ENCODE data around the gene BAHCC1.

Gene BAHCC1

DNA sequence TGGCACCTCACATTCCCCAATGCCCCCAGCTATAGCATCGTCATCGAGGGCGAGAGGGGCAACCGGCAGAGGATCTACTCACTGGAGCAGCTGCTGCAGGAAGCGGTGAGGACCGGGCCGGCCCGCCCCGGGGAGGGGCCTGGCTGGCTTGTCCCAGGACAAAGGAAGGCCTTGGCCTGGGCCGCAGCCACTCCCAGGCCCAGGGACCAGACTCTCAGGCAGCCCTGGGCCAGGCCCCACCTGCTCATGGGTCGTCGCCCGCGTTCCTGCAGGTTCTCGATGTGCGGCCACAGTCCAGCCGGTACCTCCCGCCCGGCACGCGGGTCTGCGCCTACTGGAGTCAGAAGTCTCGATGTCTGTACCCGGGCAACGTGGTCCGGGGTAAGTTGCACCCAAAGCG is 64.0 kb downstream of the BAHCC1 start:
- DNase-seq = no peak
- no peak overlapping the region for H3K4me3 ChIP-seq (ENCODE audit: low read depth, low read length)
- no peaks in the 10 kb centered on the region for H3K36me3 ChIP-seq (replicated peaks)
- H3K27ac ChIP-seq = no peak overlapping the region
- in situ Hi-C loops (cut with HindIII; ENCODE audit: low pct_ligation_motif_present, low sequenced_read_pairs) = no loop called here
- H3K27me3 ChIP-seq (replicated peaks) = no peaks in the 10 kb centered on the region
- TF ChIP-seq, protein P1, sequence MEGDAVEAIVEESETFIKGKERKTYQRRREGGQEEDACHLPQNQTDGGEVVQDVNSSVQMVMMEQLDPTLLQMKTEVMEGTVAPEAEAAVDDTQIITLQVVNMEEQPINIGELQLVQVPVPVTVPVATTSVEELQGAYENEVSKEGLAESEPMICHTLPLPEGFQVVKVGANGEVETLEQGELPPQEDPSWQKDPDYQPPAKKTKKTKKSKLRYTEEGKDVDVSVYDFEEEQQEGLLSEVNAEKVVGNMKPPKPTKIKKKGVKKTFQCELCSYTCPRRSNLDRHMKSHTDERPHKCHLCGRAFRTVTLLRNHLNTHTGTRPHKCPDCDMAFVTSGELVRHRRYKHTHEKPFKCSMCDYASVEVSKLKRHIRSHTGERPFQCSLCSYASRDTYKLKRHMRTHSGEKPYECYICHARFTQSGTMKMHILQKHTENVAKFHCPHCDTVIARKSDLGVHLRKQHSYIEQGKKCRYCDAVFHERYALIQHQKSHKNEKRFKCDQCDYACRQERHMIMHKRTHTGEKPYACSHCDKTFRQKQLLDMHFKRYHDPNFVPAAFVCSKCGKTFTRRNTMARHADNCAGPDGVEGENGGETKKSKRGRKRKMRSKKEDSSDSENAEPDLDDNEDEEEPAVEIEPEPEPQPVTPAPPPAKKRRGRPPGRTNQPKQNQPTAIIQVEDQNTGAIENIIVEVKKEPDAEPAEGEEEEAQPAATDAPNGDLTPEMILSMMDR (IDR thresholded peaks at IDR 0.05; ENCODE audit: low read depth, low read length, missing control alignments) = no peak

DNA sequence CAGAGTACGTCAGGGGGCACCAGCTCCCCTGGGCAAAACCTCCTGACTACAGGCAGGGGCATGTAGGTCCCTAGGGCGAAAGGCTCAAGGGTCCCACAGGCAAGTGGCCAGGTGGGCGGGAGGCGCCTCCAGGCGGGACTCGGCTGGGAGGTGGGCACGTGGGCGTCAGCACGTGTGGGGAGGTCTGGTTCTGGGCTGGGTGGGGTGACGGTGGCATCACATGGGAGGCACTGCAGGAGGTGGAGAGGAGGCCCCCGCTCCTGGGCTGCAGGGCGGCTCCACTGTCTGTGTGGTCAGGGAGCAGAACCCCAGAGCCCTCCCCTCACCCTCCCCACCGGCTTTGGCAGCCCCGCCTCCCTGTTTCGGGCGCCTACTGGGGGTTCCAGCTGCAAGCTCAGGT is 64.6 kb downstream of the BAHCC1 start:
- in situ Hi-C loops (cut with HindIII; ENCODE audit: low pct_ligation_motif_present, low sequenced_read_pairs) = no loop called here
- Histone ChIP-seq H3K27ac (no peak overlapping the region), H3K4me3 (ENCODE audit: low read depth, low read length) (no peak overlapping the region), H3K36me3 (replicated peaks) (no peaks in the 10 kb centered on the region), H3K27me3 (replicated peaks) (no peaks in the 10 kb centered on the region)
- TF ChIP-seq, protein P1 (IDR thresholded peaks at IDR 0.05; ENCODE audit: low read depth, low read length, missing control alignments) = no peak
- no peak for DNase-seq

DNA sequence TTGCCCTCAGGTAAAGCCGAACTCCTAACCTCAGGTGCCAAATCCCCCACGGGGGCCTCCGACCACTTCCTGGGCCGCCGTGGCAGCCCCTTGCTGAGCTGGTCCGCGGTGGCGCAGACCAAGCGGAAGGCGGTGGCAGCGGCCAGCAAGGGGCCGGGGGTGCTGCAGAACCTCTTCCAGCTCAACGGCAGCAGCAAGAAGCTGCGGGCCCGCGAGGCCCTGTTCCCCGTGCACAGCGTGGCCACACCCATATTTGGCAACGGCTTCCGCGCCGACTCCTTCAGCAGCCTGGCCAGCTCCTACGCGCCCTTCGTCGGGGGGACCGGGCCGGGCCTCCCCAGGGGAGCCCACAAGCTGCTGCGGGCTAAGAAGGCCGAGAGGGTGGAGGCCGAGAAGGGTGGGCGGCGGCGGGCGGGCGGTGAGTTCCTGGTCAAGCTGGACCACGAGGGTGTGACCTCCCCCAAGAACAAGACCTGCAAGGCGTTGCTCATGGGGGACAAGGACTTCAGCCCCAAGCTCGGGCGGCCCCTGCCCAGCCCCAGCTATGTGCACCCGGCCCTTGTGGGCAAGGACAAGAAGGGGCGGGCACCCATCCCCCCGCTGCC is 65.7 kb downstream of the BAHCC1 start:
- H3K4me3 ChIP-seq (ENCODE audit: low read depth, low read length) = no peak overlapping the region

DNA sequence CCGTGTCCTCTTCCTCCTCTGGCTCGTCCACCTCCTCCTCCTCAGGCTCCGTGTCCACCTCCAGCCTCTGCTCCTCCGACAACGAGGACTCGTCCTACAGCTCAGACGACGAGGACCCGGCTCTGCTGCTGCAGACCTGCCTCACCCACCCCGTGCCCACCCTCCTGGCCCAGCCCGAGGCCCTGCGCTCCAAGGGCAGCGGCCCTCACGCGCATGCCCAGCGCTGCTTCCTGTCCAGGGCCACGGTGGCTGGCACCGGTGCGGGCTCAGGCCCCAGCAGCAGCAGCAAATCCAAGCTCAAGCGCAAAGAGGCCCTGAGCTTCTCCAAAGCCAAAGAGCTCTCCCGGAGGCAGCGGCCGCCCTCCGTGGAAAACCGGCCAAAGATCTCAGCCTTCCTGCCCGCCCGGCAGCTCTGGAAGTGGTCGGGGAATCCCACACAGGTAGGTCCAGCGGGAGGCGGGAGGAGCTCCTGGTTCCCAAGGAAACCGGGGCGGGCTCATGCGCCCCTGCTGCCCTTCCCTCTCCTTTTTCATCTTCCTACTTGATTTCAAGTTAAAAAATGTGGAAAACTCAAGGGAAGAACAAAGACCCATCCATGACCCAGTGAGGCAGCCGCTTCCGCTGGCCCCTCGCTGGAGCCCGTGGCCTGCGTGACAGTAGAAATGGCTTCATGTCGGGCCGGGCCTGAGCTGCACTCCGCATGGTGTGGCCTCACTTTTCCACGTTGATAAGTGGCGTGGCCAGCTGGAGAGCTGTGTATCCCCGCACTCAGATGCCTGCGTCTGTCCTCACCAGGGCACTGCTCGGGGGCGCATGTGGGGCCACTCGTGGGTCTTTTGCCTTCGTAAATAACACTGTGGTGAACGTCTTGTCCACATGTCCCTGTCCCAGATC is 66.6 kb downstream of the BAHCC1 start:
- no peak for DNase-seq
- no peaks in the 10 kb centered on the region for H3K36me3 ChIP-seq (replicated peaks)
- no peak overlapping the region for H3K27ac ChIP-seq
- no peaks in the 10 kb centered on the region for H3K27me3 ChIP-seq (replicated peaks)
- TF ChIP-seq, protein P1 (IDR thresholded peaks at IDR 0.05; ENCODE audit: low read depth, low read length, missing control alignments) = no peak
- in situ Hi-C loops (cut with HindIII; ENCODE audit: low pct_ligation_motif_present, low sequenced_read_pairs) = no loop called here
- H3K4me3 ChIP-seq (ENCODE audit: low read depth, low read length) = no peak overlapping the region

More for the DNA sequence above, 65.7 kb downstream of the BAHCC1 start:
- no peaks in the 10 kb centered on the region for H3K36me3 ChIP-seq (replicated peaks)
- no peak for DNase-seq
- TF ChIP-seq, protein P1 (IDR thresholded peaks at IDR 0.05; ENCODE audit: low read depth, low read length, missing control alignments) = no peak
- no peak overlapping the region for H3K27ac ChIP-seq
- H3K27me3 ChIP-seq (replicated peaks) = no peaks in the 10 kb centered on the region
- in situ Hi-C loops (cut with HindIII; ENCODE audit: low pct_ligation_motif_present, low sequenced_read_pairs) = no loop called here

DNA sequence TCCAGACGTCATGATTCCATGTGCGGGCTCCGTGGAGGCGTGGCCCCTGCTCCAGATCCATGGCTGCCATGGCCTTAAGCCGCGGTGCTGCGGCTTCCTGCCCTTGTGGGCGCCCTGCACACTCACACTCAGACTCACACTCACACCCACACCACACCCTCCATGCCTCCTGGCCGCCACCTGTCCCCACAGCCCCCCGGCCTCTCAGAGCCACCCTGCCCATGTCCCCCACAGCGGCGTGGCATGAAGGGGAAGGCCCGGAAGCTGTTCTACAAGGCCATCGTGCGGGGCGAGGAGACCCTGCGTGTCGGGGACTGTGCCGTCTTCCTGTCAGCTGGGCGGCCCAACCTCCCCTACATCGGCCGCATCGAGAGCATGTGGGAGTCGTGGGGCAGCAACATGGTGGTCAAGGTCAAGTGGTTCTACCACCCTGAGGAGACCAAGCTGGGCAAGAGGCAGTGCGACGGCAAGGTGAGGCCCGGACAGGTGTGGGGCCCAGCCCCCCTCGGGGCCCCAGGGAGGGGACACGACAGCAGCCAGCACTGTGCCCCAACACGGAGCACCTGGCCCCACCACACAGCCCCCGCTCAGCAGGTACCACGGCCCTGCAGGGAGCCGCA is 67.4 kb downstream of the BAHCC1 start:
- Histone ChIP-seq H3K27me3 (replicated peaks) (no peaks in the 10 kb centered on the region), H3K4me3 (ENCODE audit: low read depth, low read length) (no peak overlapping the region), H3K36me3 (replicated peaks) (no peaks in the 10 kb centered on the region), H3K27ac (no peak overlapping the region)
- in situ Hi-C loops (cut with HindIII; ENCODE audit: low pct_ligation_motif_present, low sequenced_read_pairs) = no loop called here
- TF ChIP-seq, protein P1 (IDR thresholded peaks at IDR 0.05; ENCODE audit: low read depth, low read length, missing control alignments) = no peak
- no peak for DNase-seq
